Choroid plexus epithelial cell (primary cell): ENCODE measurements around the gene NUDT16L1.

Experiments
- DNase-seq: peaks from one replicate; pipeline ENCODE4 v3.0.0-alpha.2; 2010; ENCODE audit warnings: low read depth
- H3K4me3 ChIP-seq: 2 replicates; pipeline ENCODE4 v1.5.1; 2011; ENCODE audit warnings: low read depth, mild to moderate bottlenecking, control low read depth, low read length, moderate library complexity
- CTCF ChIP-seq: conservative IDR thresholded peaks from 2 replicates; pipeline ENCODE4 v1.5.1; 2011; ENCODE audit warnings: low read depth, mild to moderate bottlenecking, control low read depth, inconsistent platforms, low read length, moderate library complexity

NUDT16L1 gene

GRCh38 chr16:4701791-4702465 lies 8.6 kb downstream of the NUDT16L1 start:
- no peak for DNase-seq
- no peak for TF ChIP-seq CTCF
- no peak overlapping the region for H3K4me3 ChIP-seq

- H3K4me3 ChIP-seq: no peak overlapping the region
- TF ChIP-seq CTCF: no peak
- DNase-seq: peak; percentile 12
Measured at GRCh38 chr16:4702466-4702808, 9.1 kb downstream of the NUDT16L1 start.

GRCh38 chr16:4703906-4704305 lies 10.5 kb downstream of the NUDT16L1 start:
- H3K4me3 ChIP-seq: no peak overlapping the region
- no peak for DNase-seq
- TF ChIP-seq CTCF: no peak

- TF ChIP-seq CTCF: no peak
- H3K4me3 ChIP-seq: no peak overlapping the region
- DNase-seq: no peak
Measured at GRCh38 chr16:4704491-4704890, 11.1 kb downstream of the NUDT16L1 start.

- no peak for DNase-seq
- H3K4me3 ChIP-seq: no peak overlapping the region
- no peak for TF ChIP-seq CTCF
Measured at GRCh38 chr16:4704913-4705312, 11.6 kb downstream of the NUDT16L1 start.

- DNase-seq: no peak
Measured at GRCh38 chr16:4706871-4707270, 13.5 kb downstream of the NUDT16L1 start.

More at GRCh38 chr16:4706871-4707270, 13.5 kb downstream of the NUDT16L1 start:
- TF ChIP-seq CTCF: no peak
- H3K4me3 ChIP-seq: no peak overlapping the region
